Activated CD4-positive, CD25-positive, alpha-beta regulatory T cell (primary cell): ENCODE measurements around the gene GLCE.
"Not testable (repeated sequence)": the region's sequence is repeated elsewhere in the genome, so short reads cannot be mapped to it uniquely, and the experiment has no call there.

Source experiments
- DNase-seq, 4 experiments: peaks; one replicate each; lab custom pipeline; 2025; lab: John Stamatoyannopoulos, UW

Gene GLCE

GRCh38 chr15:69135499-69135898 is 24.9 kb upstream of the GLCE start:
- no peak for DNase-seq

DNA sequence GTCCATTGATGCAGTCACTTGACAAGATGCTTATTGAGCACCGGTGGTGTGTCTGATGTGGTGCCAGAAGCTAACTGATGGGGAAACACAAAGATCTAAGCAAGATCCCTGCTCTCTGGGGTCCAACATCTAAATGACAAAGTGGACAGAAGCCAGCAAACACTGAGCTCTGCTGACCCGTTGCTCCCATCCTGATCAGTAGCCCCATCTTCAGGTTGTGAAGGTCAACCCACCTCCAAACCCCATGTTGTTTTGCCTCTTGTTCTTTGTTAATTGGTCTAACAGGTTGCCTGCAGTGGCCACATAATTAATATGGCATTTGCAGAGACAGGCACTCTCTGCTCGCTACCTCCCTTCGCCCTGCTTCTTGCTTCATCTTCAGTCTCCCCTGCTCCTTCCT is 21.5 kb upstream of the GLCE start:
- no peak for DNase-seq

- no peak for DNase-seq
Measured at GRCh38 chr15:69140306-69140705, 20.1 kb upstream of the GLCE start.

- no peak for DNase-seq
Measured at GRCh38 chr15:69141286-69141701, 19.1 kb upstream of the GLCE start.

- DNase-seq = no peak
Measured at GRCh38 chr15:69141833-69142232, 18.6 kb upstream of the GLCE start.

DNA sequence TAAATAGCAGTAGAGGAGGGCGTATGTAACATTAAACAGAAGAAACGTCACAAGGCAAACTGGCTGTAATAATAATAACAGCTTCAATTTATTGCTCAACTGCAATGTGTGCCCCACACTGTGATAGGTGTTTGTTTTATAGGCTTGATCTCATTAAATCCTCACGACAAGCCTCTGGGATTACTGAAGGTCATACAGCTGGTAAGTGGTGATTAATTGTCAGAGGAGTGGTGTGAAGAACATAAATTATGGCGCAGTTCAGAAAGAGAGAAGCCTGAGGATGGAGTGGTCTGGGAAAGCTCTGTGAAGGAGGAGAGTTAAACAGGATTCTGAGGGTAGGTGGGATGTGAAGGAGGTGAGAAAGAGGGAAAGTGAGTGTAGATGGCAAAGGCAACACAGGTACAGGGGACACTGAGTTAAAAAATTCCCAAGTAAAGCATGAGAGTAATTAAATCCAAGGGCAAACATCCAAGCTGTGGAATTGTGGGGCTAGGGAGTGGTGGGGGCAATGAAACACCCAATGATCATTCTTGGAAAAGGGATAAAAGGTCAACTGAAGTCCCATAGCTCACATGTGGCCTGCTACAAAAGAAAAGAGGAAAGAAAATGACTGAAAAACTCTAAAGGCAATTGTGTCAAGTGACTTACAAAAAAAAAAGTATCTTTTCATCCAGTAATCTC is 16.5 kb upstream of the GLCE start:
- DNase-seq = no peak

GRCh38 chr15:69144530-69144929 is 15.9 kb upstream of the GLCE start:
- no peak for DNase-seq

DNA sequence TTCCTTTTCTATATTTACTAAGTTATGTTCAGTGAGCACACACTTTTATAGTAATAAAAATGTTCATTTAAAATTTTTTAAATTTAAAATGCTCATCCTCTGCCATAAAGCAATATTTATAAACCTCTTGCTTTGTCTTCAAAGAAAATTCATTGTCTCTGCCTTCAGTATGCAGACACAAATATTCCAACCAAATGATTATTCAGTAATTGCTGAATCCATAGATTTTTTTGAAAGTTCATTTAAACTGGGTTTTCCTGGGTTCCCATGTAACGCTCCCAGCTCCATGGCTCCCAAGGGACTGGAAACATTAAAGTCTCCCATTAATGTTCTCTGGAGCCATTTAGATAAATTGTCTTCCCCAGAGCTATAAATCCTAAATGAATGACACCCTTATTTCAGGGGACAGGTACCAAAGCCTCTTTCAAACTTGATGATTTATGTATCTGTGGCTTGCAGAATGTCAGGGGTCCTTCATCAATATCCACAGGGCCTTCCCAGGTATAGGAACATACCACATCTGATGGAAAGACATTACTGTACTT is 15.2 kb upstream of the GLCE start:
- DNase-seq = no peak

GRCh38 chr15:69145694-69146492 is 14.5 kb upstream of the GLCE start:
- no peak for DNase-seq

DNA sequence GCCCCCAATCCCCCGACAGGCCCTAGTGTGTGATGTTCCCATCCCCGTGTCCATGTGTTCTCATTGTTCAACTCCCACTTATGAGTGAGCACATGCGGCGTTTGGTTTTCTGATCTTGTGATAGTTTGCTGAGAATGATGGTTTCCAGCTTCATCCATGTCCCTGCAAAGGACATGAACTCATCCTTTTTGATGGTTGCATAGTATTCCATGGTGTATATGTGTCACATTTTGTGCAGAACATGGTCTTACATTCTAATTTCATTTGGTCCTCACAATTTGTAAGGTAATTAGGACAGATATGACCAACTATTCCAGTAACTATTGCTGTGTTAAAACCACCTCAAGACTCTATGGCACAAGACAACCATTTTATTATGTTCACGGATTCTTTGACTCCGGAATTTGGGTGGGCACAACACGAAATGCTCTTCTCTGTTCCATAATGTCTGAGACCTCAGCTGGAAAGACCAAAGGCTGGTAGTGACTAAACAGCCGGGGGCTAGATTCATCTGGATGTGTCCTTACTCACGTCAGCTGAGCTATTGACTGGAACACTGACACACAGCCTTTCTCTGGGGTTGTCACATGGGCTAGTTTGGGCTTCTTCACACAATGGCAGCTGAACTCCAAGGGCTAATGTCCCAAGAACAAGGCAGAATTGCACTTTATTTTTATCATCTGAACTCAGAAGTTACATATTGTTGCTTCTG is 13.6 kb upstream of the GLCE start:
- DNase-seq = no peak

GRCh38 chr15:69148465-69148864 is 12.0 kb upstream of the GLCE start:
- no peak for DNase-seq

- DNase-seq = no peak
Measured at GRCh38 chr15:69149163-69149562, 11.3 kb upstream of the GLCE start.

DNA sequence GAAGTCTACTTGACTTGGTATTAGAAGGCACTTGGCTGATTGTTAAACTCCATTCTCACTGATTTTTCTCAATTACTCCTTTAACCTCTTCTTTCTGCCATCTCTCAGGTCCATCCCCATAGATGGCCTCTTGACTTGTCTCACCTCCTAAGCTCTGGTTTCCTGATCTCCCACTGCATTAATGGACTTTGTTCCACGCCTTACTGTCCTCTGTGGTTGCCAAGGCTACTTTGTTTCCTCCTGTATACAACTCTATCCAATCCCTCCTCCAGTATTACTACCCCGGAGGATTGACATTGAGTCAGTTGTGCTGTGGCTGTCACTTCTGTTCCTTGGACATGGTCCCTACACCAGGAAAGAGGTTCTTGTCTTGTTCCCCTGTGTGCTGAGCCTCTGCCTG is 10.6 kb upstream of the GLCE start:
- DNase-seq = no peak

GRCh38 chr15:69150336-69150735 is 10.1 kb upstream of the GLCE start:
- no peak for DNase-seq

- no peak for DNase-seq
Measured at GRCh38 chr15:69150841-69151240, 9.6 kb upstream of the GLCE start.

GRCh38 chr15:69153046-69153445 is 7.4 kb upstream of the GLCE start:
- no peak for DNase-seq

GRCh38 chr15:69153587-69153986 is 6.8 kb upstream of the GLCE start:
- DNase-seq = not testable (repeated sequence)

- no peak for DNase-seq
Measured at GRCh38 chr15:69154078-69154477, 6.4 kb upstream of the GLCE start.

GRCh38 chr15:69154684-69155083 is 5.8 kb upstream of the GLCE start:
- DNase-seq = no peak

GRCh38 chr15:69156736-69157381 is 3.6 kb upstream of the GLCE start:
- no peak for DNase-seq

- no peak for DNase-seq
Measured at GRCh38 chr15:69158201-69158842, 2.1 kb upstream of the GLCE start.

- DNase-seq = no peak
Measured at GRCh38 chr15:69158843-69159240, 1.6 kb upstream of the GLCE start.
